GM18873 (cell line): ENCODE results near the gene GRID1.

ENCODE experiments used
- ATAC-seq: cut with Tn5 transposase; IDR thresholded peaks from one replicate; pipeline ENCODE4 v1.9.1; 2021; ENCODE audit warnings: mild to moderate bottlenecking, moderate library complexity, moderate number of reproducible peaks; ENCODE audit not compliant: unreplicated experiment, low FRiP score

GRID1 gene

DNA sequence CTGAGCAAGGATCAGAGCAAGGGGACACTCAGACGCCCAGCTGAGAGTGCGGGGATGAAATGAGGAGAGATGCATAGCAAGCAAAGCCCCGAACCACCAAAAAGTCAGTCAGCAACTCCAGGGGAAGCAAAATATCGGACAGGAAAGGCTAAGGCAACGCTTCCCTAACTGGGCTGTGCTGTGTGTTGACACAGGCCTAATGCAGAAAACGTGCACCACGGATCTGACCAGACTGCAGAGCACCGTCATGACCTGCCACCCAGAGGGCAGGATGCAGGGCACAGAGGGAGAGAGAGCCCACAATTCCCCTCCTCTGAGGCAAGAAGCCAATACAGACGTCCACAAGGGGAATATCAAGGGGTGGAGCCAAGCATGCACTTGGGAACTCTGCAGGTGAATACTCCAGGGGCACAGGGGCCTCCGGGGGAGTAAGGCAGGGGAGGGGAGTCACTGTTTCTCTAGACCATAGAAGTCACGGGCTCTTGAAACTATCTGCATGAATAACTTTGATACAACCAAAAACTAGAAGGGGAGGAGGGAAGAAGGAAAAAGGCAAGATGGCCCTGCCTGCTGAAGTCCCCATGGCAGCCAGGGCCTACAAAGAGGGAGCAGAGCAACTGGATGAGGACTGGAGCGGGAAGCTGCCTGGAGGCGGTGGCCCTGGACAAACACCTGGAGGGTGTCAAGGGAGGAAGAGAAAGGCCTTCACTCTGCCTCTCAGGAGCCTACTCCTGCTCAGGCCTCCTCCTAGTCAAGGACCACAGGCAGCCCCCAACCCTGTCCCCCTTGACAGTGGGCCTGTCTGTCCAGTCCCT lies 26.2 kb downstream of the GRID1 start:
- no peak for ATAC-seq

DNA sequence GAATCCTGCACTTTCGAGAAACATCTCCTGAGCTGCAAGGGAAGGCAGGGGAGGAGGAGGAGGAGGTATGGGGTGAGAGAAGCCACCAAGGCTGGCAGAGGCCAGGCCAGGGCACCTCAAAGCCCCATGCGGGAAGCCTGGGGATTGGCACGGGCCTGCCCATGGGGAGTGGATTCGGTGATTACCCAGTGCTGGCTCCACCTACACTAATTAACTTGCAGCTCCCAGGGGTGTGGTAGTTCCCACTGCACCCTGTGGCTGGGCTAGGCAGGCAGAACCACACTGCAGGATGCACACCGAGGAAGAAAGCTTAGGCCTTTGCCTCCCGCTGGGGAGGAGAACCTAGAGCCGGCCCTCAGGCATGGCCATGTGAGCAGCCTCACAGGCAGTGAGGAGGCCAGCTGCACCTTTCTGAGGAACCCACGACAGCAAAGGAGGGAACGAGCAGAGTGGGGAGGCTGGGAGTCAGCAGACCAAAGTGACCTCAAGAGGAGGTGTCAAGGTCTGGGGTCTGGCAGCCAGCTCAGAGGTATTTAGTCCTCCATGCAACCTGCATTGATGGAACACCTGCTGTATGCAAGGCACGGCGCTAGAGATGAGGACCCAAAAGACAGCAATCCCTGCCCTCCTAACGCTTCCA lies 27.2 kb downstream of the GRID1 start:
- no peak for ATAC-seq

DNA sequence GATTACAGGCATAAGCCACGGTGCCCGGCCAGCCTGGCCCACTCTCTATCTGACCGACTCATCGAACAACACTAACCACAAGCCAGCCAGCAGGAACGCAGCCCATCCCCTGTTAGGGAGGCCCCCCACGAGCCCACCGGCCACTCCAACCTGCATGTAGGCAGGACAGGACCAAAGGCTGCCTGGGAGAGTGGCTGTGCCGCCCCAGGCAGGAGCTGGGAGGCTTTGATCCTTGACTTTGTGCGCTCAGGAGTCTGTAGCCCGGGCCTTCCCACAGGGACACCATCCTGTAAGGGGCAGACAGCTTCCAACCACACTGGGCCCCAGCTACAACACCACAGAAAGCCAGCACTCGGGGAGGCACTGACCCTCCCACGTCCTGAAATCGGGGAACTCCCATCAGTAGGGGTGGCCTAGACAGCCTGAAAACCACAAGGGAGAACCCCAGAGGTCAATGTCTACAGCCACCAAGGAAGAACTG lies 29.4 kb downstream of the GRID1 start:
- no peak for ATAC-seq

DNA sequence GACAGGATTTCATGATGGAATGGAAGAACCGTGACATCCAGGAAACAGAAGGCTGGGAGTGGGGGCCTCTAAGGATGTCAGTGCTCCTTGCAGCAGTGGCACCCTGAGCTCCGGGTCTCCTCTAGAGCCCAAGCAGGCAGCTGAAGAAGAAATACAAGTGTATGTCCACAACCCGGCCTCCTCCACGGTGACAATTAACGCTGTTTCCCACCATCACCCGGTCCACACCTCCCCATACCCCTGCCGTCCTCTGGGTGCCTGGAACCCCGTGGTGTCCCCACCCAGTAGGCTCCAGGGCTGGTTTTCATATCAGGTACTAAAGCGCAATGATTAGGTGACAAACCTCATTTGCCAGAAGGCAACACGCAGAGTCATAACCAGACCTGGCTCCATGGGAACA lies 30.3 kb downstream of the GRID1 start:
- ATAC-seq, result no peak

DNA sequence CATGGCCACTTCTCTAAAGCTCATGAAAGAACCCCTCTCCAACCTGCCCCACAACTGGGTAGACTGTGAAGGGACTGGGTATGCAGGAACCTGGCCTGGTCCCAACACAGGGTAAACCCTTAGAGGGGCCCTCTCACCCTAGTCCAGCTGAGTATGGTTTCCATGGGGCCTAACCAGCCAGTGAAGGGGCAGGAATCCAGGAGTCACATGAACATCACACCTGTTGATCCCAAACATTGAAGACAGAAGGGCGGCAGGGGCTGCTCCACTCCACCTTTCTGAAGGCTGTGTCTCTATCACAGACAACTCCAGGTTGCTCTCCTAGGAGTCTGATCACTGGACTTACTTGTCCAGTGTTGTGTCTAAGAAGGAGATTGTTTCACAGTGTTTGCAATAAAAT lies 30.8 kb downstream of the GRID1 start:
- ATAC-seq, result no peak

DNA sequence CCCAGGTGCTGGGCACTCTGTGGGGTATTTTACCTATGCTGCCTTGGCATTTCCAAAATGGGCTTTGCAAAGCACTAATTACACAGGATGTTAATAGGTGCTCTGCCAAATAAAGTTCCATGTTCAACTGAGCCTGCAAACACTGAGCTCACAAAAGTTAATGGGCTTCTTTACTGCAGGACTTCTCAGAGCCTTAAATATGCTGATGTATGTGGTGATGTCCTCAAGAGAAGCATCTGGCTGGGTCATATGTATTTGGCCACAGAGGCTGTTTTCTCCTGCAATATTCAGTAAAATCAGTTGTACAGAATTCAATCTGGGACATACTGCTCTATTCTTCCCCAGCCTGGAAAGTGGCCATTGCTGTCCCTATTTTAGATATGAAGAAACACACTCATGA lies 31.3 kb downstream of the GRID1 start:
- ATAC-seq, result no peak

DNA sequence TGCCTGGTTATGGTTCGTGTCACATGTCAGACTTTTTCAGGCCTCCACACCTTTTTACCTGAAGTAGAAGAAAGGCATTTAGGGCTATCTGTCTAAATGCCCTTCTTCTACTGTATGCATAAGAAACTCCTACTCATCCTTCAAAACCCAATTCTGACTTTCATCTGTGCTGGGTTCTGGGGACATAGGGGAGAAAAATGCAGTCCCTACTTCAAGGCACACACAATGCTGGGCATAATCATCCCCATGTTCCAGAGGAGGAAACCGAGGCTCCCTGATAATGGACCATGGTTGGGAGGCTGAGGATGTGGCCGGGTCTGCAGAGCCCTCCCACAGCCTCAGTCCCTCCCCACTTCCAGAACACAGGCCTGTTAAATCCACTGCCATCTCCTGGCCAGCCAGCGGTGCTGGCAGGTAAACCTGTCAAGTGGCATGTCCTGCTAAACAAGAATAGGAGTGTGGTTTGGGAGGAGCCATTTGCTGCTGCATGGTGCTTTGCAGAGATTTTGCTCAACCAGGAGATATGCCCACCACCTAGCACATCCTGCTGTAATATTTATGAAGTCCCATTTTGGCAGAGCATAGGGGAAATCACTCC lies 32.0 kb downstream of the GRID1 start:
- no peak for ATAC-seq

DNA sequence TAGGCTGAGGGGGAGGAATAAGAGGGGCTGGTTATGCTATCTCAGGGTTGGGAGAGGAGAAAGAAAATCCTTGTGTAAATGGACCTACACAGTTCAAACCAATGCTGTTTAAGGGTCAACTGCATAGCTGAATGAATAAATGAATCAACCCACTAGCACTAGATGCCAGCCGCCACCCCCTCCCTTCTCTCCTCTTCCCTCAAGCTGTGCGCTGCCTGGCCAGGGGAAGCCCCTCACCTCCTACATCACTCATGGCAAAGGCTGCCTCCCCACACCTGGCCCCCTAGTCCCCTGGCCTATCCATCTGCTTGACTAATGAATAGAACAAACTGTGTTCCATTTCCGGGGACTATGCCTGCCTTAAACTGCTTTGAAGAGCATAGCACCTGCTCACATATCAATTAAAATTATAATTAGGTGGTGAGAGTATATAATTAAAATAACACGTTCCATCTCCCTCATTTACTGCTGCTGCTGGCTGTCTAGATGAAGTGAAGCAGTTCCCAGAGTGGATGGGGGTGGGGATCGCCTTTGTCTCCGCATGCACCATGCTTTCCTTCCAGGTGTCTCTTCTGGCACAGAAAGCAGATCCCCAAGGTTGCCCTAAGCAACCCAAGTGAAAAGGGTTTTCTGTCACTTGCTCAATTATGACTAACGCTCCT lies 32.6 kb downstream of the GRID1 start:
- no peak for ATAC-seq

DNA sequence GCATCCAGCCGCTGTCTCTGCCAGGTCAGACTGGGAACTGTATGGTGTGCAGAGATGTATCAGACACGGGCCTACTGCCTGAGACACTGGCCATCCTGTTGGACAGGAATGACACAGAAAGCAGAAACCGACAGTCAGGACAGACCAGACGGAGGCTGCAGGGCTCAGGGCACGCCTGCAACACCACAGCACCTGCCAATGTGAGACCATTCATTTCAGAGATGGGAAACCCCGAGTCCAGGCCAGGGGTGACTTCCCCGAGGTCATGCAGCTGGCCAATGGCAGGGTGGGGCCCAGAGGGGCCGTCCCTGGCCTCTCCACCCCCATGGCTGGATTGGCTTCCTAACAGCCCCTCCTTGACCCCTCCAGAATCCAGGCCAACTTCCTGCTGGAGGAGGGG lies 34.7 kb downstream of the GRID1 start:
- ATAC-seq, result no peak

DNA sequence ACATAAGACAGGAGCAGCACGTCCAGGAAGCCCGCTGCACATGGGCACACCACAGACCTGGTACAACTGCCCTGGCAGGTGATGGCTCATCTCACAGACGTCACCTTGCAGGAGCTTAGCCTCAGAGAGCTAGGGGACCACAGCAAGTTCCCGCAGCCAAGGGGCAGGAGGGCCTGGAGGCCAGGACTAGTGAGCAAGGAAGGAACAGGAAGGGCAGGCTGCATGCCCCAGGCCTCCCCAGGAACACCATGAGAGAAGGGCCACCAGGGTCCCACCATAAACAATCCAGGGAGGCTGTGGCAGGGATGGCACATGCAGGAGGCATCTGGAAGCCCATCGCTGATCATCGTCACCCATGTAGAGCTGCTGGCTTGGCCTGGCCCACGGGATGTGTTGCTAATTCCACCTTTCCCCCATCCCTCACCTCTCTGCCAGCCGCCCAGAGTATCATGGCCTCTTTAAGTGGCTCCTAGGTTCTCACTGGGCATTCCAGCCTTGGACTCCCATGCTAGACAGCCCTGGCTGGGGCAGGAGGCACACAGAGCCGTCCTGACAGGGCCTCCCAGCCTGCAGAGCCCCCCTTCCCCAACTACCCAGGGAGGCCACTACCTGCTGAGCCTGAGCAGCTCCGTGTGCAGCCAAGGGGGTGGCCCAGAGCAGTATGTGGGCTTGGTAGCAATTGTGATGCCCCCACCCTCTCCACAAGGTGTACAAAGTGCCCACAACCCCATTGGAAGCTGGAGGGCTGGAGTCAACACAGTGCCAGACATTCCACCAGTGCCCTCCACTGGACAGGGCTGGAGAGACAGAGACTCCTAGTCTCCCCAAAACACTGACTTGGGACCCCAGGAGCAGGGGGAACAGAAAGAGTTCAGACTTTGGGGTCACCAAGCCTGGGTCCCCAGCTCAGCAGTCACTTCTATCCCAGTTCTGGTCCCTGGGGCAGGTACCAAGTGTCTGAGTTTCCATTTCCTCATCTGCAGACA lies 35.5 kb downstream of the GRID1 start:
- no peak for ATAC-seq

DNA sequence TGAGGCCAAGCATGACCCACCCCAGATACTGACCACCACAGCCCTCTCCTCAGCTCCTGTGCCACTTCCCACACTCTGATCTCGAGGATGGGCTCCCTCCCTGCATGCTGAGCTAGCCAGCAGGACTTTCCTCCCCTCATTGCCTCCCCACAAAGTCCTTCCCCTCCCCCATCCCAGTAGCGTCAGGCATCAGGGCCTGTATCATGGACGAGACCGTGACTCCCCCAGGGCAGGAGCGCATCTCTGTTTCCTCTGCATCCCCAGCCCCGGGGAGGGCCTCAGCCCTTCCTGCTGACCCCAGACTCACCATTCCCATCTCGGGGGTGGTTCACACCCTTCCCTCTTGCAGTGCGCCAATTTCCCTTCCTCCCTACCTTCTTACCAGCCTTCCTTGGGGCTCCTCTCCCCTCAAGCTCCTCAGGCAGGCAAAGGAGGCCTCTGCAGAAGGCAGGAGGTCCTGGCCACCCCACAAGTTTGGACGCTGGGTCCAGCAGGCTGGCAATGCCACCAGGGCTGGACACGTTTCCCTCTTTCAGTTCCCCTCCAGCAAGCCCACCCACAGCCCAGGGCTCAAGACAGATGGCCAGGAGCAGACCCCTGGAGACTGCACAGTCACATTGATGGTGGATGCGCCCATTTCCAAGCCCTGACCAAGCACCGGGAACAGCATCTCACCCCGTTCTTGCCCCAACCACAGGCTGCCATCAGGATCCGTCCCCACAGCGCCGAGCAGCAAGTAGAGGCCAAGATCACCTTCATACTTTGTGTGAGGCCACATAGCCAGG lies 36.5 kb downstream of the GRID1 start:
- ATAC-seq, result no peak

DNA sequence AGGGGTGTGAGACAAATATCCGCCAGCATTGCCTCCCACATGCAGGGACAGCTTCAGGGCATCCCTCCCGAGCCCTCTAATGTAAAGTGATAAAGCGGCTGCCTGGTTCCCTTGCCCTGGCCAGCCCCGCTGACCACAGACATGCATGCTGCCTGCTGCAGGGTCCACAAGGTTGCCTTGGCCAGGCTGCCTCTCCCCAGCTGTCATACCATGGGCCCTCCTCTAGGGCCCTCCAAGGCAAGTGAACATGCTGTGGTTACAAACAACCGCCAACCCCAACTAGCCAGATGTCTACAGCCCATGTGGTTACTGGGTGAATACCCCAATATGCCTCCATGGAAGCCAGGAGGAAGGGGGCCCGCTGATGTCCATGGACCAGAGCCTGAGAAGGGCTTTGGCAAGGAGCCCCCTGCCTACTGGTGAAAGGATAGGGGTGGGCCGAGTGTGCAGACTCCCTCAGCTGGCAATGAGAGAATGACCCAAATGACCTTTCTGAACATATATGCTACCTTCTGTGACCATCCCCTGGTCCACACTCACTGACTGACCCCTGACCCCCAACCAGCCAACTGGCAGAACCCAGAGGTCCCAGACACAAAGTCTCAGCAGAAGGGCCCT lies 37.4 kb downstream of the GRID1 start:
- no peak for ATAC-seq

DNA sequence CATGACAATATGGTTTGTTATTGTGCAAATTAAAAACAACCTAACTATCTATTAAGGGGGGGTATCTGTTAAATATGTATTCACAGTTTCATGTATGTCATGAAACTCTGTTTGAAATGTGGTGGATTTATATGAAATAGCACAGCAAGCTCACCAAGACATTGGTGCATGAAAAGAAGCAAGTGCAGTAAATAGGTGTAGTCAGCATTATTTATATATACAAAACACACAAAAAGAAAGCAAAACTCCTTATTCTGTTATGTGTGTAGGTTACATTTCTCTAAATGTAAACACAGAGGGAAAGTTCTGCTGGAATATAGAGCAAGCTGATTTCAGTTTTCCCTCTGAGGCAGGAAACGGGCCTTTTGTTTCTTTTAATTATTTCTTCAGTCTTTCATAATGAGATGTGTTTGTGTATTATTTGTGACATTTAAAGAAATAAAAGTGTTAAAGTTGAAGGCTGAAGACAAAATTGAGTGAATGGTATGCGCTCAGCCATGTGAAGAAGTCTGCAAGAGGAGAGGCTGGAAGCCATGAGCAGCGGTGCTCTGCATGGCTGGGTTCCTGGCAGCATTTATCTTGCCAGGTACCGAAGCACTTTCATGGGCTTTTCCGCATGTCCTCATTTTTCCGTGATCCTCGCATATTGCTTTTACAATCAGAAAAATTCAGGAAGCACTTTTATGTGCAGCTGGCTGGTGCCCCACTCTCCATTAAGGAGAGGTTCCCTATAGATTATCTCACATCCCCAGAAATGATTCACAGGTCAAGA lies 38.5 kb downstream of the GRID1 start:
- ATAC-seq, result no peak

DNA sequence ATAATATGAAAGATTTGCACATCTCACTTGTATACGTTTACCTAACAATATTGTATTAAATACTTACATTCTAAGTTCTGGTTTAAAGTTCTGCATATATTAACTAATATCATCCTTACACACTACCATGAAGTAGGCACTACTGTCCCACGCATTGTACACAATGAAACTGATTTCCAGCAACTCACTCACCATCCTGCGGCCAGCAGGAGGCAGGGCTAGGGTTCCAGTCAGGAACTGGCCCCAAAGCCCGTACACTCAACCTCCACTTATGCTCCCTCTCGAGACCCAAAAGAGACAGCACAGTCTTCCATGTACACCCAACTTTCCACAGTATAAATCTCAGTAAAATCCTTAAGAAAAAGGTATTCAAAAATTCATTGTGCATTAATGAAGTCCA lies 41.4 kb downstream of the GRID1 start:
- ATAC-seq, result no peak

DNA sequence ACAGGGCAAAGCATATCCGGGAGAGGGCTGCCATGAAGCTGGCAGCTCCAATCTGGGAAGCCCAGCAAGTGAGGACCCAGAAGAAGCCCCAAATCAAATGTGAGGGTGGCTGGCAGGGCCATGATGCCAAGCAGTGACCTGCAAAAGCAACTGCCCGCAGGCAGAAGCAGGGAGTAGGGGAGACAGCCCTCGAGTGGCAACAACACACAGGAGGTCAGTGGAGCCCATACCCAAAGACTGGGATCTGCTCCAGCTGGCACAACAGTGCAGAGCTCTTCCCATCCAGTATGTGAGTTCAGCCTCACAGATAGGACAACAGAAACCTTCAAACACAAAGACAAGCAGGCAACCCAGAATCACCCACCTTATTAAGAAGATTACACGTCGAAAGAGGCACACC lies 45.0 kb downstream of the GRID1 start:
- no peak for ATAC-seq

DNA sequence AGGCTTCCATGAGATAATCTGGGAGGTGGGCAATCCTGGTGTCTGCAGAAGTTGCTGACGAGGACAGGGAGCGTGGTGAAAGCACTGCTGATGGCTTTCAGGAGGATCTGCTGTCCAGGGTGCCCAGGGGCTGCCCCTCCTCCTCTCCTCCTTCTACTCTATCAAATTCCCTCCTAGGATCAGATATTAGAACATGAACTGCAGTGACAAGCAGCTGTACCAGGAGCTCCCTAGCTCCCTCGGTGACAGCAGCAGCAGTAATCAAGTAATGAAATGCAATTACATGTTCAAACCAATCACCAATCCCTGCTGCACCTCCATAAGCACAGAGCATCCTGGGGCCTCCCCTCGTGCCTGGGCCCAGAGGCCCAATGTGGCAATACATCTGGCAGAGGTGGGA lies 46.9 kb downstream of the GRID1 start:
- no peak for ATAC-seq

DNA sequence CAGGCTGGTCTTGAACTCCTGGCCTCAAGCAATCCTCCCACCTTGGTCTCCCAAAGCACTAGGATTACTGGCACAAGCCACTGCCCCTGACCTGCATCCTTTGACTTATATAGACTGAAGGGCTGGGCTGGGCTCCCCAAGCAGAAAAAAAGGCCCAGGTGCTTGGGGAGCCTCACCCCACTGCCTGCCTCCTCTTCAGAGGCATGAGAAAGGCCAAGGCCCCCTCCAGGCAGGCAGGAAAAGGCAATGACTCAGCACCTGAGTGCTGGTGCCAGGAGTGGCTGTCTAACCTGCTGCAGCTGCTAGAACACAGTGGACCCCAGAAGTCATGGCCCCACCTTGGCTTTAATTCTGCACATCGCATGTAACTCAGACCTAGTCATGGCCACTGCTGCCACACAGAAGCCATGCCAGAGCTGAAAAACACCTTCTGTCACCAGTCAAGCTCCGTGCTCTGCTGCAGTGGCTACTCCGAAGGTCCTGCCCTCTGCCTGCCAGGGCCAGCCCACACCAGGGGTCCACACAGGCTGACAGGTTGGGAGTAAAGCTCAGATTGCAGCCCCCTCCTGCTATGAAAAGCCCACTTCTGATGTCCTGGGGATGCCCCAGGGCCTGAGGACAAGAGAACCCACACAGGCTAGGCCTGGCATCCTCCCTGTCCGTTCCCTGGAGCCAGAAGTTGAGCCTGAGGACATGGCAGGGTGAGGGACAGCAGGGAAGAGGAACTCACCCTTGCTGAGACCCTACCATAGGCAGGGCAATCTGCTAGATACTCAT lies 48.5 kb downstream of the GRID1 start:
- no peak for ATAC-seq
